ENCODE measurements around the gene CEP128.

The CEP128 gene

DNA sequence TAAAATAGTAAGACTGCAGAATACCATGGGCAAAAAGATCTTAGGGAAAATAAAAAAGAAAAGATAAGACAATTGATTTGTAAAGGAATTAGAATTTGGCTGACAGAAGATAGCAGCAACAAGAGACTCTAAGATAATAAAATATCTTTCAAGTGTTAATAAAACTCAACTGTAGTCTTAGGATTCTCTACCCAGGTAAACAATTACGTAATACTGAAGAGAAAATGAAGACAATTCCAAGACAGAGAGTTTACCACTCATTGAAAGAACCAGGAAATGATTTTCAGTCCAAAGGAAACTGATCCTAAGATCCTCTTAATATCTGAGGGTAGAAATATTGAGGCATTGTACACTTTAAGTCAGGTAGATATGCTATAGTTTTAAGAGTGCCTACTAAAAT is 321.1 kb downstream of the CEP128 start:
- in situ Hi-C loops (cut with MboI; ENCODE audit: low sequenced_read_pairs, unreplicated experiment), result no loop called here
- TF ChIP-seq, protein P1, sequence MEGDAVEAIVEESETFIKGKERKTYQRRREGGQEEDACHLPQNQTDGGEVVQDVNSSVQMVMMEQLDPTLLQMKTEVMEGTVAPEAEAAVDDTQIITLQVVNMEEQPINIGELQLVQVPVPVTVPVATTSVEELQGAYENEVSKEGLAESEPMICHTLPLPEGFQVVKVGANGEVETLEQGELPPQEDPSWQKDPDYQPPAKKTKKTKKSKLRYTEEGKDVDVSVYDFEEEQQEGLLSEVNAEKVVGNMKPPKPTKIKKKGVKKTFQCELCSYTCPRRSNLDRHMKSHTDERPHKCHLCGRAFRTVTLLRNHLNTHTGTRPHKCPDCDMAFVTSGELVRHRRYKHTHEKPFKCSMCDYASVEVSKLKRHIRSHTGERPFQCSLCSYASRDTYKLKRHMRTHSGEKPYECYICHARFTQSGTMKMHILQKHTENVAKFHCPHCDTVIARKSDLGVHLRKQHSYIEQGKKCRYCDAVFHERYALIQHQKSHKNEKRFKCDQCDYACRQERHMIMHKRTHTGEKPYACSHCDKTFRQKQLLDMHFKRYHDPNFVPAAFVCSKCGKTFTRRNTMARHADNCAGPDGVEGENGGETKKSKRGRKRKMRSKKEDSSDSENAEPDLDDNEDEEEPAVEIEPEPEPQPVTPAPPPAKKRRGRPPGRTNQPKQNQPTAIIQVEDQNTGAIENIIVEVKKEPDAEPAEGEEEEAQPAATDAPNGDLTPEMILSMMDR (IDR thresholded peaks at IDR 0.05; ENCODE audit: borderline replicate concordance, control extremely low read depth, extremely low read depth, insufficient read depth, missing control alignments), result no peak

GRCh38 chr14:80618751-80619329 is 322.7 kb downstream of the CEP128 start:
- in situ Hi-C loops (cut with MboI; ENCODE audit: low sequenced_read_pairs, unreplicated experiment), result no loop called here
- no peak for DNase-seq (ENCODE audit: low spot score)
- TF ChIP-seq, protein P1 (IDR thresholded peaks at IDR 0.05; ENCODE audit: borderline replicate concordance, control extremely low read depth, extremely low read depth, insufficient read depth, missing control alignments), result no peak

More for the DNA sequence above, 321.1 kb downstream of the CEP128 start:
- no peak for DNase-seq (ENCODE audit: low spot score)

GRCh38 chr14:80615831-80616230 is 325.7 kb downstream of the CEP128 start:
- in situ Hi-C loops (cut with MboI; ENCODE audit: low sequenced_read_pairs, unreplicated experiment), result no loop called here
- peak; percentile 26 for DNase-seq (ENCODE audit: low spot score)
- TF ChIP-seq, protein P1 (IDR thresholded peaks at IDR 0.05; ENCODE audit: borderline replicate concordance, control extremely low read depth, extremely low read depth, insufficient read depth, missing control alignments), result no peak

DNA sequence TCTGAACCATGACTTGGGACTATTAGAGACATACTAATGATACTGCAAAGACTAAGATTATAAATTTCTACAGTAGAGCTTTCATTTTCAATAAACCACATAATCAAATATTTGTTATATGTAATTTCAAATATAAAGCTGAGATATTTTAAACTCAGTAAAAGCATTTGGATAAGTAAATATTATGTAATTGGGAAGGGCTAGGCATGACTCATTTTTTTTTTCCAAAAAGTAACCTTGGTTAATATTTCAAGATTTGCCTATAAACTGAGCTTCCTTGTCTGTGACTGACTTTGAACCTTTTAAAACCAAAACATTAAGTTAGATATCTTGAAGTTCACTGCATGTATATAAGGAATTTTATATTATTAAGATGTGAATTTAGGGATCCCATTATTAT is 332.5 kb downstream of the CEP128 start:
- TF ChIP-seq, protein P1 (IDR thresholded peaks at IDR 0.05; ENCODE audit: borderline replicate concordance, control extremely low read depth, extremely low read depth, insufficient read depth, missing control alignments), result no peak
- in situ Hi-C loops (cut with MboI; ENCODE audit: low sequenced_read_pairs, unreplicated experiment), result no loop called here
- DNase-seq (ENCODE audit: low spot score), result no peak

DNA sequence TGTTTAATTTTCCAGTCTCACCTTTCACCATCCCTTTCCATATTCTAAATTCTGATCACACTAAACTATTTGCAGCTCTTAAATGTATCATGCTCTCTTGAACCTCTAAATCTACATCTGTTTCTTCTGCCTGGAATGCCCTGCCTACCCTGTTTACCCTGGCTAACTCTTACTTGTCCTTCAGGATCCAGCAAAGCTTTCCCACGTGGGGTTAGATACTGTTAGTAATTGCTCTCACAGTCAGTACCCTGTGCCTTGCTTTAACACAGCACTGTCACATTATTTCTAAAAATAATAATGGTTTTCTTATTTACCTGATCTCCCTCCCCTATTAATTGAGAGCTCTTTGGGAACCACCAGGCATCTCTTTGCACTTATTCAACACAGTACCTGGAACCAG is 333.0 kb downstream of the CEP128 start:
- no peak for DNase-seq (ENCODE audit: low spot score)
- in situ Hi-C loops (cut with MboI; ENCODE audit: low sequenced_read_pairs, unreplicated experiment), result no loop called here
- TF ChIP-seq, protein P1 (IDR thresholded peaks at IDR 0.05; ENCODE audit: borderline replicate concordance, control extremely low read depth, extremely low read depth, insufficient read depth, missing control alignments), result no peak

DNA sequence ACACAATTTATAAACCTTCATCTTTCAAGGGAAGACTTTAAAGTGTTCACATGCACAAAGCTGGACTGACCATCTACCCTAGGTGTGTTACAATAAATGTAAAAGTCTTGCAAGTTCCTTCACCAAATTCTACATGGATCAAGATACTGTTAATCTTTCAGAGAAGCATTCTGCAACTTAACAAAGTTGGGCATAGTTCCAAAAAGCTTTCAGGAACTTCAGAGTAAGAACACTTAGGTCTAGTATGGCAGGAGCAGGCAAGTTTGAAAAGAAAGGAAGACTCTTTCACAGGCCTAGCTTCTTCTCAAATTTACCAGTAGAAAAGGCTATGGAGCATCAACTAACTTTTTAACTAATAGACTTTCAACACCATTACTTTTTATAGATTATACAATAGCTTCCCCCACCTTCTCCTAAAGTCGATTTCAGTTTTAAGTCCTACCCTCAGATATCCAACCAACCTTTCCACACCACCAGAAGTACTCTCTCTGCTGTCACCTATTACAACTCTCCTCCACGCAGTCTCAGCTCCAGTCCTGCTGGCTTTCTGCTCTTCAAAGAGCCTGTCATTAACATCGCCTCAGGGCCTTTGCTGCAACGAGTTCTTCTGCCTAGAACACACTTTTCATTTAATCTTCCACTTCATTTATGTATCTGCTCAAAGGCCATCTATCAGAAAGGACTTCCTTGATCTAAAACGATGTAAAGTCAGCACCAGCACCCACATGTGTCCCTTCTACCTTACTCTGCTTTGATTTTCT is 333.9 kb downstream of the CEP128 start:
- in situ Hi-C loops (cut with MboI; ENCODE audit: low sequenced_read_pairs, unreplicated experiment), result no loop called here
- TF ChIP-seq, protein P1 (IDR thresholded peaks at IDR 0.05; ENCODE audit: borderline replicate concordance, control extremely low read depth, extremely low read depth, insufficient read depth, missing control alignments), result no peak

More for the DNA sequence above, 333.9 kb downstream of the CEP128 start:
- no peak for DNase-seq (ENCODE audit: low spot score)
